Sigmoid colon (tissue), 7 donors: ENCODE measurements around the gene DEGS2. TPM values are rescaled to one million over a fixed set of nuclear protein-coding genes. Genes with fewer than 3 reads are reported as not detected.
"Not testable (repeated sequence)": the region's sequence is repeated elsewhere in the genome, so short reads cannot be mapped to it uniquely, and the experiment has no call there.

Experiments
- DNase-seq: peaks from one replicate; pipeline ENCODE4 v3.0.0-alpha.2; 2019
- H3K27ac ChIP-seq, 4 donors: fragments of 200-600 bp; sonication (generic); one replicate each; pipeline ENCODE4 v1.5.1; 2016 to 2019; ENCODE audit warnings: mild to moderate bottlenecking in 1 of 4
- H3K27me3 ChIP-seq, 3 donors: fragments of 200-600 bp; sonication (generic); one replicate each; pipeline ENCODE4 v1.5.1; 2019; ENCODE audit warnings: mild to moderate bottlenecking in 1 of 3
- H3K36me3 ChIP-seq, 4 donors: fragments of 200-600 bp; sonication (generic); one replicate each; pipeline ENCODE4 v1.5.1; 2016 to 2019
- H3K4me1 ChIP-seq, 4 donors: fragments of 200-600 bp; sonication (generic); one replicate each; pipeline ENCODE4 v1.5.1; 2017 to 2019
- H3K4me3 ChIP-seq, 4 donors: fragments of 200-600 bp; sonication (generic); one replicate each; pipeline ENCODE4 v1.5.1; 2017 to 2019; ENCODE audit warnings: mild to moderate bottlenecking in 2 of 4, moderate library complexity in 1 of 4
- H3K9me3 ChIP-seq, 4 donors: fragments of 200-600 bp in 3 of 4; sonication (generic) in 3 of 4; one replicate each; pipeline versions ENCODE4 v1.5.1 to v1.6.1; 2013 to 2019
- EP300 ChIP-seq, 4 donors: sonication (generic); formaldehyde crosslinking; IDR thresholded peaks; one replicate each; pipeline ENCODE4 v1.6.1; 2017; ENCODE audit warnings: antibody characterized with exemption in 4 of 4
- POLR2A ChIP-seq, 2 donors: fragments of 450-650 bp; IDR thresholded peaks; one replicate each; pipeline ENCODE4 v1.6.1; 2016; ENCODE audit warnings: antibody characterized with exemption in 2 of 2, mild to moderate bottlenecking in 2 of 2, moderate library complexity in 2 of 2
- POLR2AphosphoS5 ChIP-seq, 4 donors: sonication (generic); formaldehyde crosslinking; IDR thresholded peaks; one replicate each; pipeline ENCODE4 v1.6.1; 2017; ENCODE audit warnings: antibody characterized with exemption in 4 of 4
- WGBS, 2 donors: extraction: QIAGEN DNeasy Blood & Tissue Kit; methylation state at CpG; one replicate each; pipeline ENCODE4 v1.1.7; 2013; 5-methylcytosine and 5-hydroxymethylcytosine counted together
- intact Hi-C: fragments of 100-400 bp; cut with DNase I; formaldehyde crosslinking; loops from one replicate; pipeline ENCODE4 v1.15.1; 2023
- polyA plus RNA-seq, 3 donors: library from polyadenylated mRNA; stranded (reverse); fragments of 200-250 nt; gene quantifications; one replicate each; pipeline ENCODE4 v1.2.3, GENCODE V29; 2013
- total RNA-seq, 4 donors: library from RNA; depleted of rRNA; stranded (reverse); fragments of >200 nt; gene quantifications; one replicate each; pipeline ENCODE4 v1.1.0, GENCODE V29; 2016
- TF ChIP-seq, protein P1 (sequence below), 4 experiments: fragments of 450-650 bp in 3 of 4; fragments of 200-600 bp in 1 of 4; IDR thresholded peaks; one replicate each; pipeline ENCODE4 v1.5.1; 2016 to 2019; ENCODE audit warnings: antibody characterized with exemption in 4 of 4, mild to moderate bottlenecking in 3 of 4, moderate library complexity in 2 of 4
- donor health status: healthy with polysubstance abuse.
- donor health status: Bipolar disorder and iron deficiency.
- donor health status: healthy.

Gene DEGS2
- total and polyA plus RNA-seq, 7 donors, result under 0.01 to 11.9 (median 0.54) TPM

DNA sequence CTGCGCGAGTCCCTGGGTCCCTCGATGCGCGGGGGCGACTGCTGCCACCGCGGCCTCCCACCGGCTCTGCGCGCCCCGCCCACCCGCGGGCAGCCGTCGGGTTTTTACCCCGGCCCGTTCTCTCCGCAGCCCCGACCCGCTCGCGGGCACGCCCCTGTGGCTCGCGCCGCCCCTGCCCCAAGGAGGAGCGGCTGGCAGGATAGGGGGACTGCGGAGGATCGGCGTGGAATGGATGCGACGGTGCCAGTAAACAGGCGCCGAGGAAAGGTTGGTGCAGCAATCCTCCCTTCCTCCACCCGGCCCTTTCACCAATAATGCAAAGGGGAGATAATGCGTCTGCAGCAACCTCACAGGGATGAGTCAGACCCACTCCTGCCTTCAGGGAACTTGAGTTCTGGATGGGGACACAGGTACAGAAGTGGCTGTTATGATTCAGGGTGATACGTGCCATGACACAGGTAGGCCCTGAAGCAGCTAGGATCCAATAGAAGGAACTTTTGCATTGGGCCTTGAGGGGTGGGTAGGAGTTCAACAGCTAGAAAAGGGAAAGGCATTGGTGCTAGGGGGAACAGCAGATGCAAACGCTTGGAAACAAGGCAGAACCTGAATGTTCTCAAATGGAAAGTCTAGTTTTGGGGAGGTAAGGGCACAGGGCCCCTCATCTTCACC is 554 bp upstream of the DEGS2 start:
- Histone ChIP-seq H3K27ac (no peak overlapping the region), H3K27me3 (peaks cover 26 to 51% (median 41%) of the 10 kb centered on the region in 3 donors), H3K4me3 (peak overlapping the region in 3 of 4 donors; percentile 28 to 40 (median 37)), H3K9me3 (peaks cover 0 to 2% (median 0%) of the 10 kb centered on the region in 4 donors), H3K4me1 (peaks cover 0 to 16% (median 15%) of the 10 kb centered on the region in 4 donors), H3K36me3 (no peaks in the 10 kb centered on the region)
- TF ChIP-seq, protein P1, sequence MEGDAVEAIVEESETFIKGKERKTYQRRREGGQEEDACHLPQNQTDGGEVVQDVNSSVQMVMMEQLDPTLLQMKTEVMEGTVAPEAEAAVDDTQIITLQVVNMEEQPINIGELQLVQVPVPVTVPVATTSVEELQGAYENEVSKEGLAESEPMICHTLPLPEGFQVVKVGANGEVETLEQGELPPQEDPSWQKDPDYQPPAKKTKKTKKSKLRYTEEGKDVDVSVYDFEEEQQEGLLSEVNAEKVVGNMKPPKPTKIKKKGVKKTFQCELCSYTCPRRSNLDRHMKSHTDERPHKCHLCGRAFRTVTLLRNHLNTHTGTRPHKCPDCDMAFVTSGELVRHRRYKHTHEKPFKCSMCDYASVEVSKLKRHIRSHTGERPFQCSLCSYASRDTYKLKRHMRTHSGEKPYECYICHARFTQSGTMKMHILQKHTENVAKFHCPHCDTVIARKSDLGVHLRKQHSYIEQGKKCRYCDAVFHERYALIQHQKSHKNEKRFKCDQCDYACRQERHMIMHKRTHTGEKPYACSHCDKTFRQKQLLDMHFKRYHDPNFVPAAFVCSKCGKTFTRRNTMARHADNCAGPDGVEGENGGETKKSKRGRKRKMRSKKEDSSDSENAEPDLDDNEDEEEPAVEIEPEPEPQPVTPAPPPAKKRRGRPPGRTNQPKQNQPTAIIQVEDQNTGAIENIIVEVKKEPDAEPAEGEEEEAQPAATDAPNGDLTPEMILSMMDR (IDR thresholded peaks at IDR 0.05), result no peak
- TF ChIP-seq POLR2A (IDR thresholded peaks at IDR 0.05) (no peak), EP300 (IDR thresholded peaks at IDR 0.05) (no peak), POLR2AphosphoS5 (IDR thresholded peaks at IDR 0.05) (no peak)
- WGBS, 2 donors, result 8 to 11% methylated on average over 39 of the region's 39 CpGs
- no peak for DNase-seq
- intact Hi-C loops, result no loop called here

DNA sequence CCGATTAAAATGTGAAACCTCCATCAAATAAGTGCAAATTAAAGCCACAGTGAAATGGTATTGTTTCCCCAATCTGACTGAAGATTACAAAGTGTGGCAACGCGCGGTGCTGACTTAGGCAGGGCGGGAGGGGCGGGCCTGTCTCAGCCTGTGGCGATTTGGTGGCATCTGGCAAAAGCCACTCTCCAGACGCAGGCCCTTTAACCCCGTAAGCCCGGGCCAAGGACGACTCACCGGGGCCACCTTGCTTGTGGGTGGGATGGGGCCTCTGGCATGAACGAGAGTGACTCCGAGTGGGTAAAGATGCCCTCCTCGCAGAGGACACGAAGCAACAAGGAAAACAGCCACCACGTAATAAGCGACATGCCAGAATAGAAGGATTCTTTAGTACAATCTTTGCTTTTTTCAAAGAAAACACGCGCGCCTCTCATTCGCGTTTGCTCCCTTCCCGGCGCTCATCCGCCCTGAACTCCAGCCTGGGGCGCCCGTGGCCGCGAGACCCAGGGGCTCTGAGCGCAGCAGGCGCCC is 815 bp downstream of the DEGS2 start:
- Histone ChIP-seq H3K27me3 (peaks cover 26 to 60% (median 41%) of the 10 kb centered on the region in 3 donors), H3K4me3 (peak overlapping the region in 3 of 4 donors; percentile 28 to 40 (median 37)), H3K9me3 (peaks cover 0 to 6% (median 5%) of the 10 kb centered on the region in 4 donors), H3K4me1 (peaks cover 0 to 16% (median 15%) of the 10 kb centered on the region in 4 donors), H3K27ac (no peak overlapping the region), H3K36me3 (no peaks in the 10 kb centered on the region)
- no peak for TF ChIP-seq POLR2A (IDR thresholded peaks at IDR 0.05)
- TF ChIP-seq EP300 (IDR thresholded peaks at IDR 0.05), result no peak
- TF ChIP-seq, protein P1 (IDR thresholded peaks at IDR 0.05), result no peak
- no peak for TF ChIP-seq POLR2AphosphoS5 (IDR thresholded peaks at IDR 0.05)
- no peak for DNase-seq
- intact Hi-C loops, result no loop called here
- 4 to 15% methylated on average over 32 of the region's 32 CpGs for WGBS, 2 donors

DNA sequence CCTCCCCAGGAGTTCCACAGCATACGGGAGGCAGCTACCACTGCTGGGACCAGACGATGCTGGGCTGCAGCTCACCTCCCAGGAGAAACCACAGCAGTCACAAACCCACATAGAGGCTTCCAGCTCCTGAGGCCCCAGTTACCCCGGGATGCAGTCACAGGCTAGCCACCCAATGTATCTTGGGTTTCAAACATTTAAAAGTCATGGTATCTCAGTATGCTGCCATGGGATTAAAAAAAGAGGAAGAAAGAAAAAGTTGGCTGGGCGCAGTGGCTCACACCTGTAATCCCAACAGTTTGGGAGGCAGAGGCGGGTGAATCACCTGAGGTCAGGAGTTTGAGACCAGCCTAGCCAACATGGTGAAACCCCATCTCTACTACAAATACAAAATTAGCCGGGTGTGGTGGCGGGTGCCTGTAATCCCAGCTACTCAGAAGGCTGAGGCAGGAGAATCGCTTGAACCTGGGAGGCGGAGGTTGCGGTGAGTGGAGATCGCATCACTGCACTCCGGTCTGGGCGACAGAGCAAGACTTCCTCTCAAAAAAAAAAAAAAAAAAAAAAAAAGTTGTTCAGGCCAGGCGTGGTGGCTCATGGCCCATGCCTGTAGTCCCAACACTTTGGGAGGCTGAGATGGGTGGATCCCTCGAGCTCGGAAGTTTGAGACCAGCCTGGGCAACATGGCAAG is 1.8 kb downstream of the DEGS2 start:
- H3K27ac ChIP-seq, intact Hi-C loops, DNase-seq, H3K36me3 ChIP-seq, H3K4me3 ChIP-seq, H3K9me3 ChIP-seq: not testable (repeated sequence)
- peaks cover 26 to 60% (median 41%) of the 10 kb centered on the region in 3 donors for H3K27me3 ChIP-seq
- H3K4me1 ChIP-seq, result peaks cover 0 to 16% (median 15%) of the 10 kb centered on the region in 4 donors
- 76 to 86% methylated on average over 16 of the region's 16 CpGs for whole genome bisulfite sequencing, 2 donors

DNA sequence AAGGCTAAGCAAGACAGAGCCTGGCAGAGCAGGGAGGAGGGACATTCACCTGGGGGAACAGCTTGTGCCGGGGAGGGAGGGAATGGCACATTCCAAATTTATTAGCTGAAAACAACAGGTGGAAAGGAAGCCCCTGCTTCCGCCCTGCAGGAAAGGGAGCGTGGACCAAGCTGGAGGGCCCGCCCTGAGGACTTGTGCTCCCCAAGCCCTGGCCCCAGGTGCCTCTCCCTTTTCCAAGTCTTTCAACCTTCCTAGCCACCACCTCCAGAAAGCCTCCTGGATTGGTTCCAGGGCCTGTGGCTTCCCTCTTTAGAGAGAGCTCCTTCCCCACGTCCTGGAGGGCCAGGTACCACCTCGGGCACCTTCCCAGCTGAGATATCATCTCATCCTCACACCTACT is 2.7 kb downstream of the DEGS2 start:
- TF ChIP-seq POLR2A (IDR thresholded peaks at IDR 0.05), result no peak
- no peak for TF ChIP-seq POLR2AphosphoS5 (IDR thresholded peaks at IDR 0.05)
- TF ChIP-seq, protein P1 (IDR thresholded peaks at IDR 0.05), result no peak
- TF ChIP-seq EP300 (IDR thresholded peaks at IDR 0.05), result no peak
- no peak for DNase-seq
- intact Hi-C loops, result no loop called here
- Histone ChIP-seq H3K9me3 (peaks cover 0 to 6% (median 5%) of the 10 kb centered on the region in 4 donors), H3K36me3 (no peaks in the 10 kb centered on the region), H3K27me3 (peaks cover 26 to 67% (median 41%) of the 10 kb centered on the region in 3 donors), H3K4me3 (no peak overlapping the region), H3K27ac (no peak overlapping the region), H3K4me1 (peaks cover 0 to 16% (median 15%) of the 10 kb centered on the region in 4 donors)
- WGBS, 2 donors, result 37 to 74% methylated on average over 6 of the region's 6 CpGs
